ENCODE data around the gene SLC7A9. TPM values are rescaled to one million over a fixed set of nuclear protein-coding genes. Genes with fewer than 3 reads are reported as not detected.
"Not testable (repeated sequence)": the region's sequence is repeated elsewhere in the genome, so short reads cannot be mapped to it uniquely, and the experiment has no call there.

SLC7A9 gene
- total and polyA plus RNA-seq, 2 donors (not counting 3 experiments of a cell fraction or from before 2014, with no cell fraction given), result 0.06 TPM; not detected in 1

DNA sequence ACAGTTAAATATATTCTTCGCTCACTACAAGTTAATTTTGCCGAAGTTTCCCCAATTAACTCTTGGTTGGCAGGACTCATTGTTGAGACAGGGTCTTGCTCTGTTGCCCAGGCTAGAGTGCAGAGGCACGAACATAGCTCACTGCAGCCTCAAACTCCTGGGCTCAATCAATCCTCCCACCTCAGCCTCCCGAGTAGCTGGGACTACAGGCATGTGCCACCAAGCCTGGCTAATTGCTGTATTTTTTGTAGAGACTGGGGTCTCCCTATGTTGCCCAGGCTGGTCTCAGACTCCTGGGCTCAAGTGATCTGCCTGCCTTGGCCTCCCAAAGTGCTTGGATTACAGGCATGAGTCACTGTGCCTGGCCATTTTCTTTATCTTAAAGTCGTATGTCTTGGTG lies 15.7 kb upstream of the SLC7A9 start:
- CTCF ChIA-PET, result interaction anchor here (1.3 kb wide), 1 partner anchor 8 kb away, joined by 5 read pairs; no protein-coding TSS in a partner anchor
- intact Hi-C loops (cut with micrococcal nuclease); FAIRE-seq: not testable (repeated sequence)

DNA sequence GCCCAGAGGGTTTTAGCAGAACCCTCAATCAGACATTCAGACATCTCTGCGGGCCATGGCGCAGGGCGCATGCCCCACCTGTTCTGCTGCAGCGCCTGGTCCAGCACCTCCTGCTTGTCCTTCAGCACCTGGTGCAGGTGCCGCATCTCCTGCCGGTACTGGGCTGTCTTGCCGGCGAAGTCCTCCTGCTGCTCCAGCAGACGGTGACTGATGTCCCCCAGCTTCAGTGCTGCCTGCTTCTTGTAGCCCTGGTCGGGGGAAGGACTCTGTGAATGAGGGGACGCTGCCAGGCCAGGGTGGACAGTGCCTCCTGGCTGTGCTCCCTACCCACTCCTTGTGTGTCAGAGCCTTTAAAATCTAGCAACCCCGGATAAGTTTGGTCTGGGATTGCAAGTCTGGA lies 12.2 kb upstream of the SLC7A9 start:
- H3K27ac ChIP-seq (ENCODE audit: insufficient read depth, low read depth, low read length), result no peak overlapping the region
- no peaks in the 10 kb centered on the region for H3K36me3 ChIP-seq (ENCODE audit: control insufficient read depth in 2 of 2, extremely low read depth in 1 of 2, insufficient read depth in 2 of 2, low read length in 2 of 2)
- H3K79me2 ChIP-seq (ENCODE audit: control insufficient read depth, insufficient read depth, low read length), result no peaks in the 10 kb centered on the region
- FAIRE-seq, result no peak
- H3K9me3 ChIP-seq (replicated peaks; ENCODE audit: control insufficient read depth, insufficient read depth, low read length), result no peaks in the 10 kb centered on the region
- TF ChIP-seq FOS (IDR thresholded peaks at IDR 0.05; ENCODE audit: borderline replicate concordance, insufficient read depth, low read length), result no peak
- TF ChIP-seq GATA2 (IDR thresholded peaks at IDR 0.05; ENCODE audit: insufficient read depth, insufficient read length, low read depth, low read length), result no peak
- TF ChIP-seq, protein P1, sequence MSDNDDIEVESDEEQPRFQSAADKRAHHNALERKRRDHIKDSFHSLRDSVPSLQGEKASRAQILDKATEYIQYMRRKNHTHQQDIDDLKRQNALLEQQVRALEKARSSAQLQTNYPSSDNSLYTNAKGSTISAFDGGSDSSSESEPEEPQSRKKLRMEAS (IDR thresholded peaks at IDR 0.05; ENCODE audit: insufficient read depth, insufficient read length), result no peak
- no peak for TF ChIP-seq EZH2 (IDR thresholded peaks at IDR 0.05; ENCODE audit: borderline replicate concordance, low read depth, low read length, severe bottlenecking)
- TF ChIP-seq MYC (IDR thresholded peaks at IDR 0.05; ENCODE audit: low read depth, low read length), result no peak
- no peak for TF ChIP-seq POLR2AphosphoS5 (IDR thresholded peaks at IDR 0.05; ENCODE audit: insufficient read depth, low read depth, low read length)
- TF ChIP-seq, protein P2, sequence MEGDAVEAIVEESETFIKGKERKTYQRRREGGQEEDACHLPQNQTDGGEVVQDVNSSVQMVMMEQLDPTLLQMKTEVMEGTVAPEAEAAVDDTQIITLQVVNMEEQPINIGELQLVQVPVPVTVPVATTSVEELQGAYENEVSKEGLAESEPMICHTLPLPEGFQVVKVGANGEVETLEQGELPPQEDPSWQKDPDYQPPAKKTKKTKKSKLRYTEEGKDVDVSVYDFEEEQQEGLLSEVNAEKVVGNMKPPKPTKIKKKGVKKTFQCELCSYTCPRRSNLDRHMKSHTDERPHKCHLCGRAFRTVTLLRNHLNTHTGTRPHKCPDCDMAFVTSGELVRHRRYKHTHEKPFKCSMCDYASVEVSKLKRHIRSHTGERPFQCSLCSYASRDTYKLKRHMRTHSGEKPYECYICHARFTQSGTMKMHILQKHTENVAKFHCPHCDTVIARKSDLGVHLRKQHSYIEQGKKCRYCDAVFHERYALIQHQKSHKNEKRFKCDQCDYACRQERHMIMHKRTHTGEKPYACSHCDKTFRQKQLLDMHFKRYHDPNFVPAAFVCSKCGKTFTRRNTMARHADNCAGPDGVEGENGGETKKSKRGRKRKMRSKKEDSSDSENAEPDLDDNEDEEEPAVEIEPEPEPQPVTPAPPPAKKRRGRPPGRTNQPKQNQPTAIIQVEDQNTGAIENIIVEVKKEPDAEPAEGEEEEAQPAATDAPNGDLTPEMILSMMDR (IDR thresholded peaks at IDR 0.05; ENCODE audit: extremely low read depth in 1 of 2, insufficient read depth in 1 of 2, low read depth in 1 of 2, low read length in 2 of 2), result no peak
- TF ChIP-seq JUN (IDR thresholded peaks at IDR 0.05; ENCODE audit: borderline replicate concordance, insufficient read depth, insufficient read length, low read depth), result no peak
- TF ChIP-seq POLR2A (IDR thresholded peaks at IDR 0.05; ENCODE audit: low read depth, low read length), result no peak
- intact Hi-C loops (cut with micrococcal nuclease) (no loop called here), dilution Hi-C loops (cut with MboI; ENCODE audit: extremely low pct_ligation_motif_present, low sequenced_read_pairs) (no loop called here)
- H3K9me1 ChIP-seq (replicated peaks; ENCODE audit: control insufficient read depth, extremely low read depth, insufficient read depth, low read length), result no peaks in the 10 kb centered on the region
- H3K4me3 ChIP-seq (replicated peaks in 1 of 3; ENCODE audit: insufficient read depth in 1 of 3, low read depth in 1 of 3, low read length in 3 of 3), result no peak overlapping the region
- CTCF ChIA-PET, result no interaction called here
- no peak for DNase-seq (ENCODE audit: low read depth, low spot score)
- POLR2A ChIA-PET, result no interaction called here
- H3K9ac ChIP-seq (replicated peaks; ENCODE audit: extremely low read depth, insufficient read depth, low read length), result no peak overlapping the region
- no peaks in the 10 kb centered on the region for H3K27me3 ChIP-seq (ENCODE audit: control insufficient read depth in 2 of 2, insufficient read depth in 2 of 2, low read length in 2 of 2)
- H3K4me1 ChIP-seq (ENCODE audit: control insufficient read depth, extremely low read depth, insufficient read depth, low read length), result no peaks in the 10 kb centered on the region
- H2AFZ ChIP-seq (ENCODE audit: low read depth, low read length), result no peak overlapping the region
- no peaks in the 10 kb centered on the region for H4K20me1 ChIP-seq (replicated peaks; ENCODE audit: control insufficient read depth, extremely low read depth, insufficient read depth, low read length)
- H3K4me2 ChIP-seq (ENCODE audit: insufficient read depth, low read length), result no peak overlapping the region
- no TSS peak for BruUV-seq (replicated peaks)

More for the DNA sequence above, 15.7 kb upstream of the SLC7A9 start:
- BruUV-seq (replicated peaks); H3K27me3 ChIP-seq (ENCODE audit: control insufficient read depth in 2 of 2, insufficient read depth in 2 of 2, low read length in 2 of 2); H3K9me3 ChIP-seq (replicated peaks; ENCODE audit: control insufficient read depth, insufficient read depth, low read length); H3K27ac ChIP-seq (ENCODE audit: insufficient read depth, low read depth, low read length); H3K4me2 ChIP-seq (ENCODE audit: insufficient read depth, low read length); dilution Hi-C loops (cut with MboI; ENCODE audit: extremely low pct_ligation_motif_present, low sequenced_read_pairs); H3K9ac ChIP-seq (replicated peaks; ENCODE audit: extremely low read depth, insufficient read depth, low read length); H4K20me1 ChIP-seq (replicated peaks; ENCODE audit: control insufficient read depth, extremely low read depth, insufficient read depth, low read length); H3K79me2 ChIP-seq (ENCODE audit: control insufficient read depth, insufficient read depth, low read length); H3K4me1 ChIP-seq (ENCODE audit: control insufficient read depth, extremely low read depth, insufficient read depth, low read length); H2AFZ ChIP-seq (ENCODE audit: low read depth, low read length); DNase-seq (ENCODE audit: low read depth, low spot score); POLR2A ChIA-PET; H3K9me1 ChIP-seq (replicated peaks; ENCODE audit: control insufficient read depth, extremely low read depth, insufficient read depth, low read length); H3K4me3 ChIP-seq (replicated peaks in 1 of 3; ENCODE audit: insufficient read depth in 1 of 3, low read depth in 1 of 3, low read length in 3 of 3); H3K36me3 ChIP-seq (ENCODE audit: control insufficient read depth in 2 of 2, extremely low read depth in 1 of 2, insufficient read depth in 2 of 2, low read length in 2 of 2): not testable (repeated sequence)
